22Rv1 (cell line): ENCODE data around the gene DOCK11.

Experiments
- ZFX ChIP-seq: fragments of 450-650 bp; IDR thresholded peaks from 2 replicates; pipeline ENCODE4 v1.6.1; 2017; ENCODE audit warnings: antibody characterized with exemption, borderline replicate concordance
- TF ChIP-seq, protein P1 (sequence below): fragments of 450-650 bp; IDR thresholded peaks from 2 replicates; pipeline ENCODE4 v1.5.1; 2017; ENCODE audit warnings: mild to moderate bottlenecking

DNA sequence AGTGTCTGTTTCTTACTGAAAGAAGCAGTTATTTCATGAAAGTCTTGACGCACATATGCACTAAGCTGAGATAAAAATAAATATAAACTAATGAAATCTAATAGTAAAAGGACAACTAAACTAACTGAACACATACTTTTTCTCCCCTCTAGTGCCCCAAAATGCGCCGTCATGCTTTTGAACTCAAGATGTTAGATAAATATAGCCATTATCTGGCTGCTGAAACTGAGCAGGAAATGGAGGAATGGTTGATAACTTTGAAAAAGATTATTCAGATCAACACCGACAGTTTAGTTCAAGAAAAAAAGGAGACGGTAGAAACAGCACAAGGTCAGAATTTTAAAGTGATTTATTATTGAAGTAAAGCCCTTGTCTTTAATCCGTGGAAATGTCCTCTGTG, 70.2 kb downstream of the DOCK11 start:
- TF ChIP-seq, protein P1, sequence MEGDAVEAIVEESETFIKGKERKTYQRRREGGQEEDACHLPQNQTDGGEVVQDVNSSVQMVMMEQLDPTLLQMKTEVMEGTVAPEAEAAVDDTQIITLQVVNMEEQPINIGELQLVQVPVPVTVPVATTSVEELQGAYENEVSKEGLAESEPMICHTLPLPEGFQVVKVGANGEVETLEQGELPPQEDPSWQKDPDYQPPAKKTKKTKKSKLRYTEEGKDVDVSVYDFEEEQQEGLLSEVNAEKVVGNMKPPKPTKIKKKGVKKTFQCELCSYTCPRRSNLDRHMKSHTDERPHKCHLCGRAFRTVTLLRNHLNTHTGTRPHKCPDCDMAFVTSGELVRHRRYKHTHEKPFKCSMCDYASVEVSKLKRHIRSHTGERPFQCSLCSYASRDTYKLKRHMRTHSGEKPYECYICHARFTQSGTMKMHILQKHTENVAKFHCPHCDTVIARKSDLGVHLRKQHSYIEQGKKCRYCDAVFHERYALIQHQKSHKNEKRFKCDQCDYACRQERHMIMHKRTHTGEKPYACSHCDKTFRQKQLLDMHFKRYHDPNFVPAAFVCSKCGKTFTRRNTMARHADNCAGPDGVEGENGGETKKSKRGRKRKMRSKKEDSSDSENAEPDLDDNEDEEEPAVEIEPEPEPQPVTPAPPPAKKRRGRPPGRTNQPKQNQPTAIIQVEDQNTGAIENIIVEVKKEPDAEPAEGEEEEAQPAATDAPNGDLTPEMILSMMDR, result no peak
- no peak for TF ChIP-seq ZFX
